Measurements from ENCODE around the gene TEX35. TPM values are rescaled to one million over a fixed set of nuclear protein-coding genes. Genes with fewer than 3 reads are reported as not detected.
A peak's percentile ranks its signal among the peaks of the same experiment; 100 is the strongest.

TEX35 gene
- total RNA-seq, 1 donor from 2014 or later = not detected

- H3K27ac Mint-ChIP-seq = peak overlapping the region; percentile 63
- no peak for TF ChIP-seq CTCF (IDR thresholded peaks at IDR 0.05; ENCODE audit: unreplicated experiment)
- DNase-seq (ENCODE audit: low spot score, unreplicated experiment) = no peak
- peaks cover 27% of the 10 kb centered on the region for H3K36me3 Mint-ChIP-seq (ENCODE audit: insufficient read depth)
- no peak overlapping the region for H3K4me3 Mint-ChIP-seq (ENCODE audit: low read depth)
- no peaks in the 10 kb centered on the region for H3K9me3 Mint-ChIP-seq (ENCODE audit: low read depth)
- H3K27me3 Mint-ChIP-seq = no peaks in the 10 kb centered on the region
- H3K4me1 Mint-ChIP-seq (ENCODE audit: low read depth) = peaks cover 6% of the 10 kb centered on the region
Measured at GRCh38 chr1:178470411-178470960, 42.4 kb upstream of the TEX35 start.

- H3K27ac Mint-ChIP-seq = no peak overlapping the region
- no peak for DNase-seq (ENCODE audit: low spot score, unreplicated experiment)
Measured at GRCh38 chr1:178472531-178472930, 40.4 kb upstream of the TEX35 start.

GRCh38 chr1:178477373-178477772, 35.5 kb upstream of the TEX35 start:
- TF ChIP-seq CTCF (IDR thresholded peaks at IDR 0.05; ENCODE audit: unreplicated experiment) = no peak
- Mint-ChIP-seq H3K27me3 (no peaks in the 10 kb centered on the region), H3K9me3 (ENCODE audit: low read depth) (no peaks in the 10 kb centered on the region), H3K36me3 (ENCODE audit: insufficient read depth) (peaks cover 27% of the 10 kb centered on the region), H3K4me1 (ENCODE audit: low read depth) (peaks cover 18% of the 10 kb centered on the region), H3K27ac (no peak overlapping the region), H3K4me3 (ENCODE audit: low read depth) (no peak overlapping the region)
- no peak for DNase-seq (ENCODE audit: low spot score, unreplicated experiment)

More at GRCh38 chr1:178472531-178472930, 40.4 kb upstream of the TEX35 start:
- H3K4me3 Mint-ChIP-seq (ENCODE audit: low read depth) = no peak overlapping the region
- no peak for TF ChIP-seq CTCF (IDR thresholded peaks at IDR 0.05; ENCODE audit: unreplicated experiment)
- no peaks in the 10 kb centered on the region for H3K9me3 Mint-ChIP-seq (ENCODE audit: low read depth)
- H3K27me3 Mint-ChIP-seq = no peaks in the 10 kb centered on the region
- peaks cover 12% of the 10 kb centered on the region for H3K4me1 Mint-ChIP-seq (ENCODE audit: low read depth)
- peaks cover 23% of the 10 kb centered on the region for H3K36me3 Mint-ChIP-seq (ENCODE audit: insufficient read depth)

- Mint-ChIP-seq H3K27ac (peak overlapping the region; percentile 50), H3K9me3 (ENCODE audit: low read depth) (no peaks in the 10 kb centered on the region), H3K36me3 (ENCODE audit: insufficient read depth) (peaks cover 27% of the 10 kb centered on the region), H3K27me3 (no peaks in the 10 kb centered on the region), H3K4me3 (ENCODE audit: low read depth) (peak overlapping the region; percentile 24), H3K4me1 (ENCODE audit: low read depth) (peaks cover 18% of the 10 kb centered on the region)
- no peak for TF ChIP-seq CTCF (IDR thresholded peaks at IDR 0.05; ENCODE audit: unreplicated experiment)
- DNase-seq (ENCODE audit: low spot score, unreplicated experiment) = no peak
Measured at GRCh38 chr1:178477841-178478240, 35.1 kb upstream of the TEX35 start.

GRCh38 chr1:178483251-178483957, 29.5 kb upstream of the TEX35 start:
- Mint-ChIP-seq H3K27ac (no peak overlapping the region), H3K27me3 (no peaks in the 10 kb centered on the region), H3K4me3 (ENCODE audit: low read depth) (no peak overlapping the region), H3K36me3 (ENCODE audit: insufficient read depth) (peaks cover 8% of the 10 kb centered on the region), H3K9me3 (ENCODE audit: low read depth) (no peaks in the 10 kb centered on the region), H3K4me1 (ENCODE audit: low read depth) (peaks cover 5% of the 10 kb centered on the region)
- TF ChIP-seq CTCF (IDR thresholded peaks at IDR 0.05; ENCODE audit: unreplicated experiment) = no peak
- DNase-seq (ENCODE audit: low spot score, unreplicated experiment) = no peak

Measured in progenitor cell of endocrine pancreas (in vitro differentiated cells).